Activated CD4-positive, CD25-positive, alpha-beta regulatory T cell treated with anti-CD3 and anti-CD28 coated beads, Interleukin-2, amount 50 U/mL, for 24 hours (primary cell): ENCODE data around the gene DUSP7.

Experiments used
- ATAC-seq, 2 donors: fragments of 150-1000 bp; cut with Tn5 transposase; one replicate each; pipeline ENCODE4 v1.10.0; 2021; ENCODE audit warnings: mild to moderate bottlenecking in 1 of 2, moderate library complexity in 1 of 2

DUSP7 gene

DNA sequence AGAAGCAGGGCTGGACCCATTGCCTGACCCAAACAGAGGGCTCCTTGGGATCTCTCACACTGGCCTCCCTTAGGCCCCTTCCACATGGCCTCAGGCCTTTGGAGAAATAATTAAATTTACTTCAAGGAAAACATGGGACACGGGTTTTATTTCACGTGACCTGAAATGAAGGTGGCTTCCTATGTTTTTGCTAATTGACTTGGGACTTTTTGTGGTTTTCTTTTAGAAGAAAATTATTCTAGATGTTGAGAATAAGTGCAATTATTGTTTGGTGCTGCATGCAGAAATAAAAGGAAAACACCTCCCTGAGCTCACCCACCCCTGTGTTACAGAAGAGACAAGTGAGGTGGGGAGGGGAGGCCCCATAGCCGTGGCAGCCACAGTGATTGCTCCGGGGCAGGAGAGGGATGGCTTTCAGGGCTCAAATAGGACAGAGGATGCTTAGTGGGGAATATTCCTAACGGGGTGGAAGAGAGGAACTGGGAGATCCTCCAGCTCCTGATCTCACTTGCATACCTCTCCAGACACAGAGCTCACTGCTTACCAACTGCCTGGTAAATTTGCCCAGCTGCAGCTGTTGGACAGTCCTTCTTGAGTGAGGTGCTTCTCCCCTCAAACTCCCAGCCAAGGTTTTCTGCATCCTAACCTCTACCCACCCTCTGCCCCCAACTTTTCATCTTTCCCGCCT, 31.5 kb downstream of the DUSP7 start:
- no peak for ATAC-seq

- no peak for ATAC-seq
Measured at GRCh38 chr3:52023860-52024764, 32.3 kb downstream of the DUSP7 start.

DNA sequence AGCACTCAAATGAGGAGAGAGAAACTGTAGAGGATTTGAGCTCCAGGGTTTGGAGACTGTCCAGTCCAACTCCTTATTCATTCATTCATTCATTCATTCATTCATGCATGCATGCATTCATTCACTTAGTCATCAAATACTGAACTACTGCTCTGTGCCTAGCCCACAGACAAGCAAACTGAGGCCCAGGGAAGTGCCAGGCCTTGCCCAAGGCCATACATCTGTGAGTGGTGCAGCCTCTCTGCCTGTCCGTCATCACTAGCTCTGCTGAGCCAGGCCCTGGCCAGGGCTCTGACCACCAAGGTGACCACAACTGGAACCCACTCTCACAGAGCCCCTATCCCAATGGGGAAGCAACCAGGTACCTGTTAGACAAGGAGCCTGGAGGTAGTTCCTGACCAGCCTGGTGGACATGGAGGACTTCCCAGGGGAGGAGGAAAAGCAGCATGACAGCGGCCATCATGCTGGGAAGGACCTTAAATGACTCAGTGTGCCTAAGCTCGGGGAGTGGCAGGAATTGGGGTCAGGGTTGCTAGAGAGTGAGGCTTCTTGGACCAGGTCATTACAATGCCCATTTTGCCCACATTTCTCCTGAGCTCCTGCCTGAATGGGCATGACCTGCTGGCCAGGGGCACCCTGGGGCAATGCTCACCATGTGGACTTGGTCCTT, 33.1 kb downstream of the DUSP7 start:
- no peak for ATAC-seq

GRCh38 chr3:52022323-52023100, 33.9 kb downstream of the DUSP7 start:
- ATAC-seq: no peak

DNA sequence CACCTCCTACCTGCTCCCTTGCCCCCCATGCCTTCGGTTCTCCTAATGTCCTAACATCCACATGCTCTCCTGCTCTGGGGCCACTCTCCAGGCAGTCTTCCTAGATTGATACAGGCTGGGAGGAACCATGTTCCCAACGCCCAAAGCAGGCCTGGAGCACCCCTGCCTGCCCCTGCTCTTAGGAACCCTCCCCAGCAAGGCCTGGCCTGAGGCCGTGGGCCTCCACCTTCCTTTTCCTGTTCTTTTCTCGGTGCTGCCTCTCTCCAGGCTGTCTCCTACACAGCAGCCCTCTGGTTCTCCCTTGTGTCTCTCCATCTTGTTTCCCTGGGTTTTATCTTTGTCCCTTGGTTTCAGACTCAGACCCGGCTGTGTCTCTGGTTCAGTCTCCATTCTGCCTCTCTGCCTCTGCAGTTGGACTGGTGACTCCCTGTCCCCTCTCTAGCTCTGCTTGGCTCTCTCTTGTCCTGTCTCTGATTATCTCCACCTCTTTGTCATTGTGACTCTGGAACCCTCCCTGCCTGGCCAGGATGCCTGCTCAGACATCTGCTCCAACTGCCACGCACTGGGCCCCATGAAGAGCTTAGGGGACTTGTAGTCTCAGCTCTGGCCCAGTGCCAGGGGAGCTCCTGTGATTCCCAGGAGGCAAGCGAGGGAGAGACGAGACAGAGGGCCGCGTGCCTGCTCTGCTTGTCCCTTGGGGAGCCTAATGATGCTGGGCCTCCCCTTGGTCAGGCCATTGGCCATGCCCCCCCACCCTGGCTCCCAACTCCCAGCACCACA, 34.7 kb downstream of the DUSP7 start:
- no peak for ATAC-seq

DNA sequence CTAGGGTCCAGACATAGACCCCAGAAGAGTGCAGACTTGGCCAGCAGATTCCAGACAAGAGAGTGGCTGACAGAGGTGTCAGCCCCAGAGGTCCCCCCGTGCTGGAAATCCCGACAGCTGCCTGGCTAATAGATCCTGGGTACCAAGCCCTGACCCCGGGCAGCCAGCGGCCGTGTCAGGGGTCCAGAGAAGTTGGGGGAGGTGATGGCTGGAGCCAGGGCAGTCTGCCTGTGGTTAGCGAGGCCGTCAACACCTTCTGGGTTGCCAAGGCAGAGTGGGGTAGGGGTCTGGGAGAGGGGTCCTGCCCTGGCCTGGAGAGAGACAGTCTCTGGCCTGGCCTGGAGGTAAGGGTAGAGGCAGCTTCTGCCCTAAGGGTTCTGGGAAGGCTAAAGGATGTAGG, 35.6 kb downstream of the DUSP7 start:
- no peak for ATAC-seq

- ATAC-seq: no peak
Measured at GRCh38 chr3:52019352-52020080, 36.9 kb downstream of the DUSP7 start.

GRCh38 chr3:52018319-52019000, 37.9 kb downstream of the DUSP7 start:
- ATAC-seq: no peak

DNA sequence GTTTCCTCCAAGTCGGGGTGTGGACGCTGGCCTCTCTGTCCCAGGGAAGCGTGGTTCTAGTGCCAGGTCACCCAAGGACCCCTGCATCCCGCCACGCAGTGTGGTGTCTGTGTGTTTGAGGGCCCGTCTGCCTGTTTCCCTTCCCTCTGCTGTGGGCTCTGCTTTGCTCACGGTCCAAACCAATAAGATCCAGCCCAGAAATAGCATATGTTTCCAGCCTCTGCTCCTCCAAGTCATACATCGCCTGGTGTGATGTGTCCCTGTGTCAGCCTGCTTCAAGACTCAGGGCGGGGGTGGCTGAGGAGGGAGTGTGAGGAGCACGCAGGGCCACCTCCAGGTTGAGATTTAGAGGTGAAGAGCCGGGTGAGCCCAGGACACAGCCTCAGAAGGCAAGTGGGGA, 38.8 kb downstream of the DUSP7 start:
- ATAC-seq: no peak

GRCh38 chr3:52015438-52016228, 40.7 kb downstream of the DUSP7 start:
- ATAC-seq: no peak

- ATAC-seq: no peak
Measured at GRCh38 chr3:52014613-52015012, 41.8 kb downstream of the DUSP7 start.

DNA sequence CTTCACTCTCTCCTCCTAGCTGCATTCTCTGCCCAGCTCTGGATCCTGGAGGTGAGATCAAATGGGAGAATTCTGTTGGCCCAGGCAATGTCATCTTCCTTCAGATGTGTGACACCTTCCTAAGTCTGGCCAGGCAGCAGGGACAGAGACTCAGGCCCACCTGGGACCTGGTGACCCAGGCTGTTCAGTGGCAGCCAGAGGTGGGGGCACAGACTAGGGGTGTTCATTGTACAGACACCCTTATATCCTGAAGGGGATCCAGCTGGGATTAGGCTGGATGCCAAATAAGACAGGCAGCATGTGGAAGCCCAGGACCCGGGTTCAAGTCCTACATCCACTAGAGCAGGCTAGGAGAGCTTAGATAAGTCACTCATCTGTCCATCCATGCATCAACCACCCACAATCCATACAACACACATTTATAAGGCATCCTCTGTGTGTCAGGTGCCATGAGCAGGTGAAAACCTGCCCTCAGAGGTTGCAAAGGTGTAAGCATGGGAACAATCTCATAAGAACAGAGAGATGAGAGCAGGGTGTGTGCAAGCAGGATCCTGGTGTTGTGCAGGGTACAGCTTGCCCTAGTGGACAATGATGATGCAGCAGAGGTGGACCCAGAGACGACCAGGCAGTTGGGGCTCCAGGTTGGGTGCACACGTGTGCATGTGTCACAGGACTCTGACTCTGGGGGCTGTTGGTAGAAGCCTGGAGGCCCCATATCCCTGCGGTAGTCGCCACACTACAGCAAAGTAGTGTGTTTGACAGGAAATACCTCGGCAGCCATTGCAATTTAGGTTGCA, 42.4 kb downstream of the DUSP7 start:
- no peak for ATAC-seq

GRCh38 chr3:52012699-52013098, 43.7 kb downstream of the DUSP7 start:
- ATAC-seq: no peak

- ATAC-seq: no peak
Measured at GRCh38 chr3:52010431-52010830, 45.9 kb downstream of the DUSP7 start.

- ATAC-seq: no peak
Measured at GRCh38 chr3:52007291-52007690, 49.1 kb downstream of the DUSP7 start.

- no peak for ATAC-seq
Measured at GRCh38 chr3:52006820-52007133, 49.6 kb downstream of the DUSP7 start.

GRCh38 chr3:52006017-52006819, 50.2 kb downstream of the DUSP7 start:
- ATAC-seq: no peak

- no peak for ATAC-seq
Measured at GRCh38 chr3:52005571-52005986, 50.8 kb downstream of the DUSP7 start.
